WTC11 (cell line): ENCODE results near the gene EFNA5. TPM values are rescaled to one million over a fixed set of nuclear protein-coding genes. Genes with fewer than 3 reads are reported as not detected.
A peak's percentile ranks its signal among the peaks of the same experiment; 100 is the strongest.

ENCODE experiments used
- ATAC-seq: fragments of 200-7000 bp; cut with Tn5 transposase; 2 replicates; pipeline ENCODE4 v1.10.0; 2021; ENCODE audit warnings: mild to moderate bottlenecking, moderate library complexity
- CTCF ChIA-PET: fragments of 300-600 bp; sonication (Branson Sonifier 250); formaldehyde crosslinking; loops from one replicate; lab custom pipeline; 2021; ENCODE audit warnings: antibody characterized with exemption; lab: Charles Lee
- POLR2A ChIA-PET: fragments of 350-600 bp; sonication (Branson Sonifier 250); formaldehyde crosslinking; loops from one replicate; lab custom pipeline; 2021; ENCODE audit warnings: antibody characterized with exemption; lab: Charles Lee
- DNase-seq: peaks from one replicate; pipeline ENCODE4 v3.0.0; 2021; ENCODE audit warnings: low spot score
- H3K27ac Mint-ChIP-seq: 2 replicates; pipeline ENCODE4 v1.8.0; 2021; ENCODE audit warnings: mixed read lengths
- H3K27me3 Mint-ChIP-seq: 2 replicates; pipeline ENCODE4 v1.8.0; 2021; ENCODE audit warnings: low read depth, mild to moderate bottlenecking, moderate library complexity, mixed read lengths
- H3K36me3 Mint-ChIP-seq: 2 replicates; pipeline ENCODE4 v1.8.0; 2021; ENCODE audit warnings: mixed read lengths
- H3K4me1 Mint-ChIP-seq: 2 replicates; pipeline ENCODE4 v1.8.0; 2022; ENCODE audit warnings: mixed read lengths
- H3K4me3 Mint-ChIP-seq: 2 replicates; pipeline ENCODE4 v1.8.0; 2021; ENCODE audit warnings: mild to moderate bottlenecking, moderate library complexity, mixed read lengths
- H3K9me3 Mint-ChIP-seq: 2 replicates; pipeline ENCODE4 v1.8.0; 2021; ENCODE audit warnings: mixed read lengths
- AFF4 ChIP-seq: sonication (generic); formaldehyde crosslinking; IDR thresholded peaks from 2 replicates; pipeline ENCODE4 v1.8.1; 2023; ENCODE audit warnings: mild to moderate bottlenecking, missing genetic modification reagents, borderline replicate concordance
- AR ChIP-seq: fragments of 250-450 bp; sonication (Bioruptor Pico); IDR thresholded peaks from 2 replicates; pipeline ENCODE4 v1.9.0; 2021; ENCODE audit warnings: mild to moderate bottlenecking
- ATF6 ChIP-seq: sonication (generic); formaldehyde crosslinking; IDR thresholded peaks from 2 replicates; pipeline ENCODE4 v1.8.1; 2023; ENCODE audit warnings: mild to moderate bottlenecking, missing genetic modification reagents
- CREB1 ChIP-seq: sonication (generic); formaldehyde crosslinking; IDR thresholded peaks from 2 replicates; pipeline ENCODE4 v1.8.0; 2023; ENCODE audit warnings: mild to moderate bottlenecking, missing genetic modification reagents
- CTCF ChIP-seq: fragments of 200-600 bp; IDR thresholded peaks from 2 replicates; pipeline ENCODE4 v1.8.0; 2022; ENCODE audit warnings: antibody characterized with exemption
- IRF2 ChIP-seq: sonication (generic); formaldehyde crosslinking; IDR thresholded peaks from 2 replicates; pipeline ENCODE4 v1.8.0; 2022; ENCODE audit warnings: low read depth, missing genetic modification reagents, borderline replicate concordance
- MXD4 ChIP-seq: fragments of 250-450 bp; sonication (Bioruptor Pico); IDR thresholded peaks from 2 replicates; pipeline ENCODE4 v1.8.0; 2021; ENCODE audit warnings: mild to moderate bottlenecking, moderate library complexity, borderline replicate concordance
- NFATC4 ChIP-seq: fragments of 250-450 bp; sonication (Bioruptor Pico); IDR thresholded peaks from 2 replicates; pipeline ENCODE4 v1.9.0; 2021; ENCODE audit warnings: mild to moderate bottlenecking
- OVOL2 ChIP-seq: fragments of 250-450 bp; sonication (Bioruptor Pico); IDR thresholded peaks from 2 replicates; pipeline ENCODE4 v1.9.0; 2021; ENCODE audit warnings: mild to moderate bottlenecking, borderline replicate concordance
- RORB ChIP-seq: fragments of 250-450 bp; sonication (Bioruptor Pico); IDR thresholded peaks from 2 replicates; pipeline ENCODE4 v1.9.0; 2021; ENCODE audit warnings: mild to moderate bottlenecking
- SP1 ChIP-seq: sonication (generic); formaldehyde crosslinking; conservative IDR thresholded peaks from 2 replicates; pipeline ENCODE4 v1.8.1; 2022; ENCODE audit warnings: missing genetic modification reagents
- TEAD1 ChIP-seq: sonication (generic); formaldehyde crosslinking; IDR thresholded peaks from 2 replicates; pipeline ENCODE4 v1.8.0; 2022; ENCODE audit warnings: mild to moderate bottlenecking, missing genetic modification reagents
- TEAD4 ChIP-seq: sonication (generic); formaldehyde crosslinking; IDR thresholded peaks from 2 replicates; pipeline ENCODE4 v1.8.0; 2022; ENCODE audit warnings: mild to moderate bottlenecking, missing genetic modification reagents
- TP53 ChIP-seq: sonication (generic); formaldehyde crosslinking; IDR thresholded peaks from 2 replicates; pipeline ENCODE4 v1.8.1; 2023; ENCODE audit warnings: mild to moderate bottlenecking, missing genetic modification reagents
- ZBTB21 ChIP-seq: sonication (generic); formaldehyde crosslinking; IDR thresholded peaks from 2 replicates; pipeline ENCODE4 v1.8.1; 2023; ENCODE audit warnings: mild to moderate bottlenecking, missing genetic modification reagents, borderline replicate concordance
- ZNF138 ChIP-seq: sonication (generic); formaldehyde crosslinking; conservative IDR thresholded peaks from 2 replicates; pipeline ENCODE4 v1.8.1; 2022; ENCODE audit warnings: mild to moderate bottlenecking, moderate library complexity, missing genetic modification reagents
- ZNF232 ChIP-seq: sonication (generic); formaldehyde crosslinking; IDR thresholded peaks from 2 replicates; pipeline ENCODE4 v1.8.0; 2022; ENCODE audit warnings: mild to moderate bottlenecking, missing genetic modification reagents
- ZNF512 ChIP-seq: sonication (generic); formaldehyde crosslinking; IDR thresholded peaks from 2 replicates; pipeline ENCODE4 v1.8.1; 2022; ENCODE audit warnings: missing genetic modification reagents, borderline replicate concordance
- total RNA-seq: library from RNA; stranded (reverse); gene quantifications from 3 replicates; pipeline ENCODE4 v1.2.3, GENCODE V29; 2021

EFNA5 gene
- total RNA-seq, 1 experiment from 2014 or later, result 17.4 TPM

- ChIA-PET CTCF (interaction anchor here (1.3 kb wide), 1 partner anchor 54 kb away, joined by 3 read pairs; no protein-coding TSS in a partner anchor), POLR2A (no interaction called here)
- no peak for DNase-seq
- no peak overlapping the region for H3K27ac Mint-ChIP-seq
- H3K27me3 Mint-ChIP-seq, result no peaks in the 10 kb centered on the region
- no peak overlapping the region for H3K4me3 Mint-ChIP-seq
- no peaks in the 10 kb centered on the region for H3K9me3 Mint-ChIP-seq
- H3K36me3 Mint-ChIP-seq, result no peaks in the 10 kb centered on the region
- TF ChIP-seq TEAD1, result no peak
- TF ChIP-seq ZNF138 (CRISPR knock-in tag), result no peak
- peak; percentile 36 for ATAC-seq
- H3K4me1 Mint-ChIP-seq, result peaks cover 64% of the 10 kb centered on the region
These were observed 152.1 kb downstream of the EFNA5 start for GRCh38 chr5:107518616-107519015.

GRCh38 chr5:107518190-107518589 lies 152.5 kb downstream of the EFNA5 start:
- DNase-seq, result no peak
- Mint-ChIP-seq H3K36me3 (no peaks in the 10 kb centered on the region), H3K9me3 (no peaks in the 10 kb centered on the region), H3K4me1 (peaks cover 63% of the 10 kb centered on the region), H3K4me3 (no peak overlapping the region), H3K27ac (peak overlapping the region; percentile 43; the same call in 1 of the 2 replicates), H3K27me3 (no peaks in the 10 kb centered on the region)
- ChIA-PET POLR2A (interaction anchor here (0.7 kb wide), 1 partner anchor 10 kb away, joined by 4 read pairs; no protein-coding TSS in a partner anchor), CTCF (interaction anchor here (1.3 kb wide), 1 partner anchor 54 kb away, joined by 3 read pairs; no protein-coding TSS in a partner anchor)
- peak; percentile 42 for ATAC-seq
- no peak for TF ChIP-seq NFATC4
- TF ChIP-seq ATF6, result no peak
- TF ChIP-seq TEAD4 (CRISPR knock-in tag), result no peak
- no peak for TF ChIP-seq OVOL2 (CRISPR knock-in tag)
- TF ChIP-seq ZNF512 (CRISPR knock-in tag), result no peak

- CTCF ChIA-PET, result interaction anchor here (1.3 to 1.5 kb wide), 2 partner anchors 55 kb away, joined by 3 to 4 read pairs; no protein-coding TSS in a partner anchor
- Mint-ChIP-seq H3K4me1 (peaks cover 64% of the 10 kb centered on the region), H3K27me3 (no peaks in the 10 kb centered on the region)
- TF ChIP-seq SP1 (CRISPR knock-in tag) (no peak), TEAD1 (no peak), AFF4 (no peak), ZNF232 (no peak), AR (CRISPR knock-in tag) (no peak), MXD4 (CRISPR knock-in tag) (no peak), CREB1 (CRISPR knock-in tag) (no peak), RORB (CRISPR knock-in tag) (no peak), IRF2 (CRISPR knock-in tag) (no peak), ZBTB21 (CRISPR knock-in tag) (no peak), TP53 (no peak), CTCF (no peak)
These were observed 153.3 kb downstream of the EFNA5 start for GRCh38 chr5:107517185-107518033.

More at GRCh38 chr5:107517185-107518033, 153.3 kb downstream of the EFNA5 start:
- ATAC-seq (no peak), DNase-seq (no peak)
- no peaks in the 10 kb centered on the region for H3K36me3 Mint-ChIP-seq
- no peak overlapping the region; the same call in 1 of the 2 replicates for H3K27ac Mint-ChIP-seq
- H3K4me3 Mint-ChIP-seq, result no peak overlapping the region
- H3K9me3 Mint-ChIP-seq, result no peaks in the 10 kb centered on the region
- POLR2A ChIA-PET, result interaction anchor here (0.7 kb wide), 1 partner anchor 11 kb away, joined by 4 read pairs; no protein-coding TSS in a partner anchor
